Non-pigmented ciliary epithelial cell (primary cell): ENCODE measurements around the gene NDOR1.
"Not testable (repeated sequence)": the region's sequence is repeated elsewhere in the genome, so short reads cannot be mapped to it uniquely, and the experiment has no call there.

Source experiments
- DNase-seq: peaks from one replicate; pipeline ENCODE4 v3.0.0-alpha.2; 2010; ENCODE audit warnings: low read depth

NDOR1 gene

GRCh38 chr9:137243626-137244485 lies 38.4 kb downstream of the NDOR1 start:
- no peak for DNase-seq

- no peak for DNase-seq
Measured at GRCh38 chr9:137244486-137245449, 39.3 kb downstream of the NDOR1 start.

- DNase-seq, result no peak
Measured at GRCh38 chr9:137245450-137246421, 40.2 kb downstream of the NDOR1 start.

GRCh38 chr9:137247135-137247915 lies 41.8 kb downstream of the NDOR1 start:
- no peak for DNase-seq

GRCh38 chr9:137247916-137248175 lies 42.3 kb downstream of the NDOR1 start:
- DNase-seq, result no peak

GRCh38 chr9:137250329-137251193 lies 45.1 kb downstream of the NDOR1 start:
- no peak for DNase-seq

GRCh38 chr9:137251194-137251461 lies 45.6 kb downstream of the NDOR1 start, which contains the start of gene STPG3:
STPG3 (plus strand) TSS chr9:137251286; CDS start chr9:137251287, 1 bp downstream.
- no peak for DNase-seq

GRCh38 chr9:137251490-137252268 lies 46.2 kb downstream of the NDOR1 start:
- no peak for DNase-seq

GRCh38 chr9:137252555-137253506 lies 47.3 kb downstream of the NDOR1 start:
- DNase-seq, result no peak

GRCh38 chr9:137253717-137254623 lies 48.5 kb downstream of the NDOR1 start:
- DNase-seq, result no peak

GRCh38 chr9:137254624-137255447 lies 49.3 kb downstream of the NDOR1 start, which contains the start of gene NELFB:
NELFB (plus strand) TSS chr9:137255327.
- no peak for DNase-seq

GRCh38 chr9:137255448-137256114 lies 50.1 kb downstream of the NDOR1 start:
- no peak for DNase-seq

- no peak for DNase-seq
Measured at GRCh38 chr9:137256362-137256761, 50.9 kb downstream of the NDOR1 start.

GRCh38 chr9:137256856-137257255 lies 51.4 kb downstream of the NDOR1 start:
- DNase-seq, result no peak

GRCh38 chr9:137262173-137262908 lies 56.8 kb downstream of the NDOR1 start:
- not testable (repeated sequence) for DNase-seq
